HG02588 (cell line): ENCODE data around the gene ZDHHC18.
"Not testable (repeated sequence)": the region's sequence is repeated elsewhere in the genome, so short reads cannot be mapped to it uniquely, and the experiment has no call there.

Experiments used
- ATAC-seq: cut with Tn5 transposase; IDR thresholded peaks from one replicate; pipeline ENCODE4 v1.9.1; 2021; ENCODE audit warnings: mild to moderate bottlenecking, moderate library complexity; ENCODE audit not compliant: unreplicated experiment

ZDHHC18 gene

DNA sequence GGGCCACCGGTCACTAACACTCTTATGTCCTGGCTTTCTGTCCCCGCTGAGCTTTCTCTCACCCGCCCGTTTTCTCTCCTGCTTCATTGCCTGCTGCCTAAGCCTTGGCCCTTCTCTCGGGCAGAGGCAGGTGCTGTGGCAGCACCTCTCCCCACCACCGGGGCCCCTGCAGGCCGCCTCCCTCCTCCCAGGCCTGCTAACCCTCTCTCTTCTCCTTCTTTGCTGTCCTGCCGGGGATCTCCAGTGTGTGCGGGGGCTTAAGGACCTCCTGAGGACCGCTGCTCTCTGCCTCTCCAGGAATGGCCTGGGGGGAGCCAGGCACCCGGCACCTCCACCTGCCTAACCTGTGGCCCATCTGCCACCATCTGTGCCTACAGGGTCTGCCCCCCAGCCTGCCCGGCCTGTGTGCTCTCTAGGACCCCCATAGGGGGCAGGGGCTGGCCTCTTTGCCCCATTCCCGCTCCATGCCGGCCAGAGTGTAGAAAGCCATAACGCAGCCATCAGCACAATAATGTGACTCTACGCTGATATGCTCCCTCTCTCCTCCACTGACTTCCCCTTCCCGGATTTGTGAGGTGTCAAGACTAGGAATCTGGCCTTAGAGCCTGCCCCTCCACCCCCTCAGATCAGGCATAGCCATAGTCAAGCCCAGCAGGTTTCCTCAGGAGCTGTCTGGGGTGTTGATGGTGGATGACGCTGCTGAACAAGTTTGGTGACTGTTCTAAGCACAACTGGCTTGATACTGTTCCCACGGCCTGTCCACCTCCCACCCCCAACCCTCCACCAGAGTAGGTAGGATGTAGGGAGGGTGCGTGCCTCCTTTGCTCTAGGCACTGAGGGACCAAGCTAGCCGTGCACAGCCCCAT, 30.3 kb downstream of the ZDHHC18 start:
- no peak for ATAC-seq

- ATAC-seq, result no peak
These were observed 31.1 kb downstream of the ZDHHC18 start for GRCh38 chr1:26857473-26858060.

DNA sequence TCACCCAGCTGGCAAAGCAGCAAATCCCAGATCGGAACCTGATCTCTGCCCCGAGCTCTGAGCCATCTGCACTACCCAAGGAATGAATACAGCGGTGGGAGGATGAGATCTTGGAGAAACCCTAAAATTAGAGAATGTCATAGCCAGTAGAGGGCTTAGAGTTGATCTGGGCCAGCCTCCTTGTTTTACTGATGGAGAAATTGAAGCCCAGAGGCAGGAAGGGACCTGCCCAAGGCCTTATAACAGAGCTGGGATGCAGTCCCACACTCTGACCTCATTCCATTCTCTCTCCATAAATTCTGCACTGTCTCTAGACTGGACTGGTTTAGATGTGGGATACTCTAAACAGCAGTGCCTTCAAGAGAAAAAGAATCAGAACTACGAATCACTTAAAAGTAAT, 31.7 kb downstream of the ZDHHC18 start:
- ATAC-seq, result no peak

DNA sequence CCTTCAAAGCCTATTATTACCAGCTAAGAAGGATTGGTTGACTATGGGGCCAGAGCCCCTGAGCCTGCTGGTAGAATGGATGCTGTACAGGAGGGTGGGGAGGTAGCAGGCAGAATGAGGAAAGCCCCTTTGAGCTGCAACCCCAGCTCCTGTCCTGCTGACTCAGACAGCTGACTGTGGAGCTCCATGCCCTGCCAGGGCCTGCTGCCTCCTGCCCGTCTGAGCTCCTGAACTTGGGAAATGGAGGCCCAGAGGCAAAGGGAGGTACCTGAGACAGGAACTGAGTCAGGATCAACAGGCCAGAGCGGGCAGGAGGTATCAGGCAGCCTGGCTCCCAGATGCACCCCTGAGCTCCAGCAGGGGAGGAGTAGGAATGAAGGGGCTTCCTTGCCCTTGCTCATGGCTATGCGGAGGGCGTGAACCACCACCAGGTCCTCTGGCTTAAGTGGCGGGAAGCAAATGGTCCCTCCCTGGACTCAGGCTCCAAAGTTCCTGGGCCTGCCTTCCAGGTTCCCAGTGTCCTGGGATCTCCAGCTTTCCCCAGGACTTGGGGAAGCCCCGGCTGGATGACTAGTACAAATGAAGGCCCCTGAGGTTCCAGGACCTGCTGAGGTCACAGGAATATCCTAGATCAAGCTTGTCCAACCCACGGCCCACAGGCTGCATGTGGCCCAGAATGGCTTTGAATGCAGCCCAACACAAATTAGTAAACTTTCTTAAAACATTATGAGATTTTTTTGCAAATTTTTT, 32.6 kb downstream of the ZDHHC18 start:
- no peak for ATAC-seq

DNA sequence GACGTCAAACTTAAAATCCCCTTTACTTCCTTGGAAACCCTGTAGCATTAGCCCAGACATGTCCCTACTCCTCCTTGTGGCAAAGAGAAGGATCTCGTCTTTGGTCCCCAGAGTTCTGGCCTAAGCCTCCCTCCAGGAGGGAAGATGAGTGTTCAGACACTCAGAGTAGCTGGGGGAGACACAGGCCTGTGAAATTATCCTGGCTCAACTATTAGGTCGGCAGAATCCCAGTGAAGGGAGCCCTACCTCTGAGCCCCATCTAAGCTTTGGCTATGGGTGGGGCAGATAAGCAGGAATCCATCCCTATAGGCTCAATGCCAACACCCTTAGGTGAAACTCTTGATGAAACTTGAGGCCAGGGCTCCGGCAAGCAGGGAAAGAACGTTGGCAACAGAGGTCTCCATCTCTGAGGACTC, 34.8 kb downstream of the ZDHHC18 start:
- no peak for ATAC-seq

DNA sequence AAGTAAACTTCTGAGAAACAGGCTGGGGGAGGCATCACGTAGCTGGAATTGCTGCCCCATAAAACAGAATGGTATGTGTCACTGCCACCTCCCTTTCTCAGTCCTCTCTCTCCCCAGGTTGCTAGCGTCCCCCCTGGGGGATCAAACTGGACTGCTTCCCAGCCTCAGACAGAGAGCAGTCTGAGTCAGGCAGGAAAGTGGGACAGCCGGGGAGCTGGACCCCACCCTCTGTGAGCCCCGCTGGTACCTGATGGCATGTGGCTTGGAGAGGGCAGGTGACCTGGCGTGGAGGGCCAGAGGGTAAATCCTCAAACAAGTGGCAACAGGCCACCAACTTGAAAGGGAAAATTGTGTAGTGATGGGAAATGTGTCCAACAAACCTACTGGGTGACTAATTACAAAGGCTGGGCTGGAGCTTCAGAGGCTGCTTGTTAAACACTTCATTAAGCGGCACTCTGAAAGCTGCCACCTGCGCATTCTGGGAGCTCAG, 35.4 kb downstream of the ZDHHC18 start:
- ATAC-seq, result no peak

GRCh38 chr1:26862781-26863684, 36.5 kb downstream of the ZDHHC18 start, which contains the start of gene SFN:
Gene SFN (plus strand): TSS chr1:26863149. CDS start chr1:26863213, 64 bp downstream.
- ATAC-seq, result no peak

- no peak for ATAC-seq
These were observed 37.2 kb downstream of the ZDHHC18 start for GRCh38 chr1:26863685-26864077.

- peak; percentile 83 for ATAC-seq
These were observed 38.4 kb downstream of the ZDHHC18 start for GRCh38 chr1:26864610-26865480.

- ATAC-seq, result not testable (repeated sequence)
These were observed 46.6 kb downstream of the ZDHHC18 start for GRCh38 chr1:26873097-26873496.

GRCh38 chr1:26874896-26875295, 48.4 kb downstream of the ZDHHC18 start:
- ATAC-seq, result no peak

GRCh38 chr1:26877326-26877725, 50.8 kb downstream of the ZDHHC18 start:
- ATAC-seq, result no peak

DNA sequence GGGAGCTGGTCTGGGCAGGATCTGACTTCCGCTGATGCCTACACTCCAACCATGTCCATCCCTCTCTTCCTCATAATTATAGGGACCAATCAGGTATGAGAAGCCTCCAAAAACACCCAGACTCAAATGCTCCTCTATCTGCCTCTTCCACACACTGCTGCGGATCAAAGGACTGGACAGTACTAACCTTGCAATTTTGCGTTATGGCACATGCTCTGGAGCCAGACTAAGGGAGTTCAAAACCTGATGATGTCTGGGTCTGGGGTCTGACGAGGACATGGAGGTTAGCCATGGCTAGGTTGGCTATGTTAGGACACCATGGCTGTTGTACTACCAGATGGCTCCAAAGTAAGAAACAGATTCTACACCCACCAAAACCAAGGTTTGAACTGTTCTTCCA, 53.3 kb downstream of the ZDHHC18 start:
- ATAC-seq, result no peak

DNA sequence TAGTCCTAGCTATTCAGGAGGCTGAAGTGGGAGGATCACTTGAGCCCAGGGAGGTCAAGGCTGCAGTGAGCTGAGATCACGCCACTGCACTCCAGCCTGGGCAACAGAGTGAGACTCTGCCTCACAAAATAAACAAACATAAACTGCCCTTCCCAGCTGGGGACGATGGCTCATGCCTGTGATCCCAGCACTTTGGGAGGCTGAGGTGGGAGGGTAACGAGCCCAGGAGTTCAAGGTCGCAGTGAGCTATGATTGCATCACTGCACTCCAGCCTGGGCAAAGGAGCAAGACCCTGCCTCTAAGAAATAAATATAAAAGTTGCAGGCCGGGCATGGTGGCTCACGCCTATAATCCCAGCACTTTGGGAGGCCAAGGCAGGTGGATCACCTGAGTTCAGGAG, 55.1 kb downstream of the ZDHHC18 start:
- not testable (repeated sequence) for ATAC-seq

DNA sequence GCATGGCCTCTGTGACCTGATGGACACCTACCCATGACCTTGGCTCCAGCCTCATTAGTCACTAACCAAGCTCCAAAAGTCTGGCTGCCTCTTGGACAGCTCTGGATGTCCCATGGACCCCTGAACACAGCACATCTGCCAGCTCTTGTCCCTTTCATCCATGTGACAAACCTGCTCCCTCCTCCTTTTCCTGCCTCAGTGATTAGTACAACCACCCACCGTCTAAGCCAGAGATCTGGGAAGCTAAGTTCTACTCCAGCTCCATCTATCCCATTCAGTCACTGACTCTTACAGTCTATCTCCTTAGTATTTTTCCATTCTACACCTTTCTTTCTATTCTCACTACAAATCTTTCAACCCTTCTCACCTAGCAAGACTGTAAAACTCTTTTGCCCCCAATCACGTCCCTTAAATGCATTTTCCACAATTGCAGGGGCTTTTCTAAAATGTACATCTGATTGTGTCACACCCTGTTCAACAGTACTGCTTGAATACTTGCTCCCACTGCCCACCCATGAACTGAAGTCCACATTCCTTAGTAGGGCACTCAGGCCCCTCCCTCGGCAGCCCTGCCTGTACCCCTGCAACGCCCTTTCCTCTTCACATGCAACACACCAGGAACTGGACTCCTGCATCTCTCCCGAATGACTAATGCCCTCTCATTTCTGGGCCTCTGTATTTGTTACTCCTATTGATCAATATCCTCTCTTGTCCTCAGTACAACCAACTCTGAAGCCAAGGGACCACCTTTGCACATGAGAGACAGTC, 56.4 kb downstream of the ZDHHC18 start:
- ATAC-seq, result no peak

DNA sequence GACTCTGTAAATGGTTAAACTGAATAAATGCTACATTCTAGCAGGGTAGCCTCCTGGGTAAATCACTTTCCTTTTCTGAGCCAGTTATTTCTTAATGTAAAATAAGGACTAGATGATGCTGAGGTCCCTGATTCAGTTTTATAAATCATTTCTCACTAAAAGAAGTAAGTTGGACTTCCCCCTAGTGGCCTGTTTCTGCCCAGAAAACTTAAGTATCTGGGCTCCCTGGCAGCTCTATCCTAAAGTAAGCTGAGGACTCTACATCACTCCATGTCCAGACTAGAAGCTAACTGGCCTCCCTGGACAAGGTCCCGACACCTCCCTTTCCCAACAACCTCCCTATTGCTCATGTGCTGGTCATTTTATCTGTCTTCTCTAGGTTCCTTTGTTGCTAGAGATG, 60.6 kb downstream of the ZDHHC18 start:
- ATAC-seq, result no peak

- ATAC-seq, result no peak
These were observed 61.7 kb downstream of the ZDHHC18 start for GRCh38 chr1:26888231-26888630.

GRCh38 chr1:26889551-26890466, 63.3 kb downstream of the ZDHHC18 start, which contains the start of gene GPN2:
Gene GPN2 (minus strand): TSS chr1:26890283. CDS start chr1:26890096, 187 bp downstream.
- ATAC-seq, result peak; percentile 72
